Activated CD4-positive, alpha-beta T cell treated with anti-CD3 and anti-CD28 coated beads, Interleukin-2, amount 10 ng/mL, durations not matched to agents 7 days and 5 days (primary cell): ENCODE results near the gene EMC10. TPM values are rescaled to one million over a fixed set of nuclear protein-coding genes. Genes with fewer than 3 reads are reported as not detected.
"Not testable (repeated sequence)": the region's sequence is repeated elsewhere in the genome, so short reads cannot be mapped to it uniquely, and the experiment has no call there.

Experiments used
- CTCF ChIA-PET: fragments of 350-600 bp; sonication (Branson Sonifier 250); formaldehyde crosslinking; loops from one replicate; lab custom pipeline; 2021; ENCODE audit warnings: antibody characterized with exemption; lab: Charles Lee
- POLR2A ChIA-PET: fragments of 350-600 bp; sonication (Branson Sonifier 250); formaldehyde crosslinking; loops from one replicate; lab custom pipeline; 2021; ENCODE audit warnings: antibody characterized with exemption; lab: Charles Lee
- DNase-seq: peaks from one replicate; pipeline ENCODE4 v3.0.0-alpha.2; 2020
- H3K27ac Mint-ChIP-seq: one replicate; pipeline ENCODE4 v1.8.0; 2021; ENCODE audit warnings: mild to moderate bottlenecking, moderate library complexity, mixed read lengths
- H3K27me3 Mint-ChIP-seq: one replicate; pipeline ENCODE4 v1.8.0; 2021; ENCODE audit warnings: mixed read lengths
- H3K36me3 Mint-ChIP-seq: one replicate; pipeline ENCODE4 v1.8.0; 2021; ENCODE audit warnings: low read depth, mixed read lengths
- H3K4me1 Mint-ChIP-seq: one replicate; pipeline ENCODE4 v1.8.0; 2021; ENCODE audit warnings: mixed read lengths
- H3K4me3 Mint-ChIP-seq: one replicate; pipeline ENCODE4 v1.8.0; 2021; ENCODE audit warnings: mild to moderate bottlenecking, moderate library complexity, mixed read lengths
- H3K9me3 Mint-ChIP-seq: one replicate; pipeline ENCODE4 v1.8.0; 2021; ENCODE audit warnings: mixed read lengths
- total RNA-seq, 2 experiments: library from RNA; stranded (reverse); gene quantifications; one replicate each; pipeline ENCODE4 v1.2.3, GENCODE V29; 2021

The EMC10 gene
- total RNA-seq, 2 experiments from 2014 or later = 57.8 to 64.9 TPM

GRCh38 chr19:50435627-50436026 is 40.7 kb upstream of the EMC10 start:
- Mint-ChIP-seq H3K27ac (no peak overlapping the region), H3K9me3 (no peaks in the 10 kb centered on the region), H3K4me3 (no peak overlapping the region), H3K36me3 (no peaks in the 10 kb centered on the region), H3K27me3 (peaks cover 24% of the 10 kb centered on the region), H3K4me1 (peaks cover 12% of the 10 kb centered on the region)
- POLR2A ChIA-PET = no interaction called here
- DNase-seq = no peak
- CTCF ChIA-PET = interaction anchor here (1.1 kb wide), 1 partner anchor 20 kb away, joined by 3 read pairs; no protein-coding TSS in a partner anchor

- Mint-ChIP-seq H3K36me3 (no peaks in the 10 kb centered on the region), H3K9me3 (no peaks in the 10 kb centered on the region)
Observed at GRCh38 chr19:50437862-50438449, 38.4 kb upstream of the EMC10 start.

GRCh38 chr19:50439130-50439529 is 37.2 kb upstream of the EMC10 start:
- H3K27me3 Mint-ChIP-seq = peaks cover 11% of the 10 kb centered on the region
- POLR2A ChIA-PET, H3K27ac Mint-ChIP-seq, H3K4me3 Mint-ChIP-seq, H3K4me1 Mint-ChIP-seq, H3K36me3 Mint-ChIP-seq, H3K9me3 Mint-ChIP-seq, CTCF ChIA-PET, DNase-seq: not testable (repeated sequence)

More at GRCh38 chr19:50437862-50438449, 38.4 kb upstream of the EMC10 start:
- Mint-ChIP-seq H3K27me3 (peaks cover 14% of the 10 kb centered on the region), H3K27ac (no peak overlapping the region), H3K4me1 (peaks cover 1% of the 10 kb centered on the region), H3K4me3 (no peak overlapping the region)
- CTCF ChIA-PET = interaction anchor here (0.9 to 1.4 kb wide), 2 partner anchors 12 to 51 kb away, joined by 3 read pairs; no protein-coding TSS in a partner anchor
- POLR2A ChIA-PET = no interaction called here
- no peak for DNase-seq

- Mint-ChIP-seq H3K4me1 (no peaks in the 10 kb centered on the region), H3K27me3 (peaks cover 3% of the 10 kb centered on the region), H3K4me3 (no peak overlapping the region), H3K27ac (no peak overlapping the region), H3K36me3 (no peaks in the 10 kb centered on the region), H3K9me3 (no peaks in the 10 kb centered on the region)
- DNase-seq = no peak
- POLR2A ChIA-PET = no interaction called here
- CTCF ChIA-PET = no interaction called here
Observed at GRCh38 chr19:50444059-50444458, 32.2 kb upstream of the EMC10 start.

GRCh38 chr19:50447053-50447452 is 29.3 kb upstream of the EMC10 start:
- no peaks in the 10 kb centered on the region for H3K4me1 Mint-ChIP-seq
- CTCF ChIA-PET = no interaction called here
- POLR2A ChIA-PET = no interaction called here
- no peaks in the 10 kb centered on the region for H3K27me3 Mint-ChIP-seq
- no peaks in the 10 kb centered on the region for H3K9me3 Mint-ChIP-seq
- no peaks in the 10 kb centered on the region for H3K36me3 Mint-ChIP-seq
- H3K4me3 Mint-ChIP-seq = no peak overlapping the region
- DNase-seq = no peak
- no peak overlapping the region for H3K27ac Mint-ChIP-seq

GRCh38 chr19:50447750-50448149 is 28.6 kb upstream of the EMC10 start:
- Mint-ChIP-seq H3K4me1 (no peaks in the 10 kb centered on the region), H3K27ac (no peak overlapping the region), H3K9me3 (no peaks in the 10 kb centered on the region), H3K36me3 (no peaks in the 10 kb centered on the region), H3K27me3 (no peaks in the 10 kb centered on the region), H3K4me3 (no peak overlapping the region)
- DNase-seq = no peak
- CTCF ChIA-PET = interaction anchor here (0.6 kb wide), 1 partner anchor 36 kb away, joined by 3 read pairs; no protein-coding TSS in a partner anchor
- POLR2A ChIA-PET = no interaction called here

GRCh38 chr19:50449236-50449899 is 26.9 kb upstream of the EMC10 start:
- CTCF ChIA-PET = interaction anchor here (1.3 kb wide), 1 partner anchor 12 kb away, joined by 3 read pairs; no protein-coding TSS in a partner anchor
- H3K9me3 Mint-ChIP-seq = no peaks in the 10 kb centered on the region
- no peak overlapping the region for H3K4me3 Mint-ChIP-seq
- POLR2A ChIA-PET = no interaction called here
- DNase-seq = no peak
- H3K27me3 Mint-ChIP-seq = no peaks in the 10 kb centered on the region
- no peak overlapping the region for H3K27ac Mint-ChIP-seq
- no peaks in the 10 kb centered on the region for H3K4me1 Mint-ChIP-seq
- H3K36me3 Mint-ChIP-seq = no peaks in the 10 kb centered on the region

- Mint-ChIP-seq H3K27ac (no peak overlapping the region), H3K27me3 (no peaks in the 10 kb centered on the region), H3K4me3 (no peak overlapping the region), H3K4me1 (no peaks in the 10 kb centered on the region), H3K36me3 (no peaks in the 10 kb centered on the region), H3K9me3 (no peaks in the 10 kb centered on the region)
- ChIA-PET POLR2A (no interaction called here), CTCF (interaction anchor here (1.3 kb wide), 1 partner anchor 13 kb away, joined by 3 read pairs; no protein-coding TSS in a partner anchor)
- no peak for DNase-seq
Observed at GRCh38 chr19:50450369-50451222, 25.7 kb upstream of the EMC10 start.

GRCh38 chr19:50451223-50451534 is 25.1 kb upstream of the EMC10 start:
- H3K27me3 Mint-ChIP-seq = no peaks in the 10 kb centered on the region
- H3K36me3 Mint-ChIP-seq = no peaks in the 10 kb centered on the region
- no peaks in the 10 kb centered on the region for H3K9me3 Mint-ChIP-seq
- no peak overlapping the region for H3K27ac Mint-ChIP-seq
- ChIA-PET POLR2A (no interaction called here), CTCF (no interaction called here)
- no peaks in the 10 kb centered on the region for H3K4me1 Mint-ChIP-seq
- no peak for DNase-seq
- no peak overlapping the region for H3K4me3 Mint-ChIP-seq

- no peak overlapping the region for H3K27ac Mint-ChIP-seq
- no peaks in the 10 kb centered on the region for H3K36me3 Mint-ChIP-seq
- no peak overlapping the region for H3K4me3 Mint-ChIP-seq
- CTCF ChIA-PET = interaction anchor here (0.6 to 0.7 kb wide), 2 partner anchors 38 to 84 kb away, joined by 3 read pairs; no protein-coding TSS in a partner anchor
- POLR2A ChIA-PET = no interaction called here
- no peaks in the 10 kb centered on the region for H3K9me3 Mint-ChIP-seq
- H3K27me3 Mint-ChIP-seq = peaks cover 5% of the 10 kb centered on the region
- H3K4me1 Mint-ChIP-seq = no peaks in the 10 kb centered on the region
- no peak for DNase-seq
Observed at GRCh38 chr19:50453243-50453642, 23.1 kb upstream of the EMC10 start.

- Mint-ChIP-seq H3K27me3 (peaks cover 9% of the 10 kb centered on the region), H3K9me3 (no peaks in the 10 kb centered on the region), H3K27ac (no peak overlapping the region), H3K36me3 (no peaks in the 10 kb centered on the region), H3K4me3 (no peak overlapping the region), H3K4me1 (peaks cover 10% of the 10 kb centered on the region)
- ChIA-PET CTCF (interaction anchor here (0.7 kb wide), 1 partner anchor 69 kb away, joined by 3 read pairs; no protein-coding TSS in a partner anchor), POLR2A (no interaction called here)
- no peak for DNase-seq
Observed at GRCh38 chr19:50455992-50456391, 20.3 kb upstream of the EMC10 start.

- H3K9me3 Mint-ChIP-seq = no peaks in the 10 kb centered on the region
- H3K27ac Mint-ChIP-seq = no peak overlapping the region
- H3K36me3 Mint-ChIP-seq = no peaks in the 10 kb centered on the region
- H3K4me3 Mint-ChIP-seq = no peak overlapping the region
- POLR2A ChIA-PET = no interaction called here
- peaks cover 9% of the 10 kb centered on the region for H3K27me3 Mint-ChIP-seq
- peaks cover 15% of the 10 kb centered on the region for H3K4me1 Mint-ChIP-seq
- DNase-seq = no peak
- CTCF ChIA-PET = interaction anchor here (0.6 to 1.5 kb wide), 2 partner anchors 82 to 258 kb away, joined by 3 to 4 read pairs; partner anchors contain the start of gene NR1H2
Observed at GRCh38 chr19:50457300-50457699, 19.0 kb upstream of the EMC10 start.
